SKM-1 treated with dmso at 0.1 percent for 144 hours (cell line): ENCODE data around the gene LONP2.
"Not testable (repeated sequence)": the region's sequence is repeated elsewhere in the genome, so short reads cannot be mapped to it uniquely, and the experiment has no call there.

Experiments
- DNase-seq: peaks from one replicate; lab custom pipeline; 2025; ENCODE audit not compliant: unreplicated experiment; lab: John Stamatoyannopoulos, UW

The LONP2 gene

DNA sequence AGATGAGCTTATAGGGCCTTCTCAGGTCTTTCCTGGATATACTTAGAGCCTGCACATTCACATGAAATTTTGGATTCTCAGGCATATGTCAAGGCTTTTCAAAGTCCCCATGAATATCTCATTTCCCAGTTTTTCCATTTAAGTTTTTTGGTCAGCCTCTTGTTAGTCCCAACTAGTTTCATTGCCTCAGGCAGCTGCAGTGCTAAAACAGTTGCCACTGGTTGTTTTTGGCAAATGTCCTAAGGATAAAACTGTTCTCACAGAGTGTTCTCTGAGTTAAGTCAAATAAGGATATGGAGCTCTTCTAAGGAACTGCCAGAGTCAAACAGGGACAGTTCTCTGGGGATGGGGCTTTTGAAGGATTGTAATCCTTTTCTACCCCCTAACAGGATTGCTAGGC is 43.1 kb downstream of the LONP2 start:
- DNase-seq, result no peak

DNA sequence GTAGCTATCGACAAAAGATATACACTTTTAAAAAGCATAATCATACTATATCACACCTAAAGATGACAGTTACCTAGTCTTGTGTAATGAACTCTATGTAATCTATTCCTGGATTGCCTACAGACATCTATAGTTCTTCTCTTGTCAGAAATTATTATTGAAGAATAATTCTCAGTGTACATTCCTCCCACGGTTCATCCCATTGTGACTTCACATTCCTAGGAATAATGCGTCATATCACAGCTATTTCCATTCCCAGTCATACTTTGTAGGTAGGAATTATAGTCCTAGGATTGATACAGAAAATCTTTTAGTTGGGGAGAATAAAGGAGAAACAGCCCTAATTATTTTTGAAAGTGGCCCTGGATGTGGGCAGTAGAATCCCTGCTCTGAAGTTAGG is 47.2 kb downstream of the LONP2 start:
- DNase-seq, result no peak

DNA sequence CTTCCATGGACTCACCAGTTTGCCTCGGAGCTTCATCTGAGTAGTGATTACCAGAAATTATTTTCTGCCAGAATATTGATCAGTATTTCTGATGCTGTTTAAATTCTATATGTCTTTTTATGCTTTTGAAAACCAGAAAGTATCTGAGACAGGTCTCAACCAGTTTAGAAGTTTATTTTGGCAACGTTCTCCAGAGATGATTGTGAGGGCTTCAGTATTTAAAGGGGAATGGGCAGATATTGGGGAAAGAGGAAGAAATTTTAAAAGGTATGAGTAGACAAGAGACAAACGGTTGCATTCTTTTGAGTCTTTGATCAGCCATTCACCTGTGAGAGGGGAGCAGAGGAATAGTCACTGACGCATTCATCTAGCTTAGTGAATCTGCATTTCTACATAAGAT is 47.7 kb downstream of the LONP2 start:
- no peak for DNase-seq

DNA sequence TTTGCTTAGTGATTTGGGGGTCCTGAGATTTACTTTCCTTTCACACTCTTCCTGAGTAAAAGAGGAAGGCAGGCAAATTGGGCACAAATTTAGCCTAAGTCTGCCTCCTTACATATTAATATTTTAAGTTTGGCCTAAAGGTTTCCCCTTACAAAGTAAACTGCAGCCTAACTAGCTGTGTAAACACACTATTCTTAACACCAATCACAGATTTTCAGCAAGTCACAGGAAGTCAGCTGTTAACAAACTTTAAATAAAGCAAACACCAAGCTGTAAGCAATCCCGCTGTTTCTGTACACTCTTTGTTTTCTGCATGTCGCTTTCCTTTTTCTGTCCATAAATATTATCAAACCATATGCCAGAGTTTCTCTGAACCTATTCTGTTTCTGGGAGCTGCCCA is 48.4 kb downstream of the LONP2 start:
- no peak for DNase-seq

DNA sequence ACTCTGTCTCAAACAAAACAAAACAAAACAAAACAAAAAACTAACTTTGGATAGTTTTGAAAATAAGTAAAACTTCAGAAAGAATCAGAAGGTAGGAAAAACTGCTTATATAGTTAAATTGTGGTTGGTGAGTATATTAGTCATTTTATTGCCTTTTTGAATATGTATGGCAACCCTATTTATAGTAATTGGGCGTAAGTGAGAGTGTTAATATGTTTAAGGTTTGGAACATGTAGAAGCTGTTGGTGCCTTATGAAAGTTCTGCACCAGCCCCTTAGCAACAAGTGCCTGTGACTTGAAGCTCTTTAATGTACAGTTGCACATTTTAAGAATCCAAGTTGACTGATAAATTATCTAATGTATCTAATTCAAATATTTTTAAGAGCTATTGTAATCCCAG is 50.6 kb downstream of the LONP2 start:
- DNase-seq, result no peak

DNA sequence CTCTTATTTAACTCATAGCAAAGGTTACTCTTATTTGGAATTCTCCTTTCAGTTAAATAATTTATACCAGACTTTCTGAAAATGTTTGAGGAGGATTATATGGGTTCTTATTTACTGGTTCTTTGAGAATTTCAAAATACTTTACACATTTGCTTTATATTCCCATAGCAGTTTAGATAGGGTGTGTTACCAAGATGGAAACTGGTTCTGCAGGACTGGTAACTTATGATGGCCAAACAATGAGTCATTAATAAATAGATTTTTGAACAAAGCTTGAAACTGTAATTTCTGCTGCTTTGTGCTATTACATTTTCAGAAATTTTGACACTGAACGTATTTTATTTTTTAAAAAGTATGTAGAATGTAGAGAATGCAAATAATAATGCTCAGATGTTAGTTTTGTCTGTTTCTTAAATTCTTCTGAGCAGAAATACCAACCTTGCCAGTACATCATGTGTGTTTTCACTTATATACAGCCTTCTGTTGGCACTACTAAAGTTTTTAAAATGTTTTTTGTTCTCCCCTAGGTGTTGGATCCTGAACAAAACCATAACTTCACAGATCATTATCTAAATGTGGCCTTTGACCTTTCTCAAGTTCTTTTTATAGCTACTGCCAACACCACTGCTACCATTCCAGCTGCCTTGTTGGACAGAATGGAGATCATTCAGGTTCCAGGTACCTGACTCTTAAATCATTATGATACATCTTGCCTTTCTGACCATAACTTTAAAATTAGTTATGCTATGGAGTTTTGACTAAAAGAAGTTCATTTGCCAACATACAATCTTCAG is 51.6 kb downstream of the LONP2 start:
- no peak for DNase-seq

DNA sequence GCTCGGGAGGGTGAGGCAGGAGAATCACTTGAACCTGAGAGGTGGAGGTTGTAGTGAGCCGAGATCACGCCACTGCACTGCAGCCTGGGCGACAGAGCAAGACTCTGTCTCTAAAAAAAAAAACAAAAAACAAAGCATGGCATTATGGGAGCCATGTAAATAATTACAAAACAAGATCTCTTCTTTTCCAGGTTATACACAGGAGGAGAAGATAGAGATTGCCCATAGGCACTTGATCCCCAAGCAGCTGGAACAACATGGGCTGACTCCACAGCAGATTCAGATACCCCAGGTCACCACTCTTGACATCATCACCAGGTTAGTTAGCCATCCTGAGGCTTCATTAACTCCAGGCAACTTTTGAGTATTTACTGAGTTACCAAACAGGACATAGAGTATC is 55.4 kb downstream of the LONP2 start:
- no peak for DNase-seq

DNA sequence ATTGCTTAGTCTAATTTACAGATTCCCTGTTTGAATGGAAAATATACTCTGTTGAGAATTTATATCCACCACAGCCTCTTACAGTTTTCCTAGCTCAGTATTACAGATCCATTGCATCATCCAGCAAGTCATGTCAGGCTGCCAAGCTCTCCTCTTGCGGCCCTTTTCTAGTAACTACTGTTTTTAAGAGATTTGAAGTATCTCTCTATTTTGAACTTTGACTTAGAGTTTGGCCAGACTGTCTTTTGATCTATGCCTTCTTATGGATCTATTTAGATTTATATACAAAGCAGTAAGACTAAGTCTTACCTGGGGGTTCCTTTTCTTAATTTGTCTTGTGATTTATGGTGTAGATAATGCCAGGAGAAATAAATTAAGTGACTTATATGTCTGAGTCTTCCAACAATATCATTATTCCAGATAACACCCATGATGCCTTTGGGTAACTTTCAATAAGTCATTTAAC is 56.3 kb downstream of the LONP2 start:
- no peak for DNase-seq

DNA sequence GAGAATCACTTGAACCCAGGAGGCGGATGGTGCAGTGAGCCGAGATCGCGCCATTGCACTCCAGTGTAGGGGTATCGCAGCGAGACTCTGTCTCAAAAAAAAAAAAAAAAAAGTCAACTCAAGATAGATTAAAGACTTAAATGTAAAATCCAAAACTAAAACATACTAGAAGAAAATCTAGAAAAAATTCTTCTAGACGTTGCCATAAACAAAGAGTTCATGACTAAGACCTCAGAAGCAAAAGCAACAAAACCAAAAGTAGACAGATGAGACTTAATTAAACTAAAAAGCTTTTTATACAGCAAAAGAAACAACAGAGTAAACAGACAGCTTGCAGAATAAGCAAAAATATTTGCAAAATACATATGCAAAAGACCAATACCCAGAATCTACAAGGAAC is 64.4 kb downstream of the LONP2 start:
- no peak for DNase-seq

DNA sequence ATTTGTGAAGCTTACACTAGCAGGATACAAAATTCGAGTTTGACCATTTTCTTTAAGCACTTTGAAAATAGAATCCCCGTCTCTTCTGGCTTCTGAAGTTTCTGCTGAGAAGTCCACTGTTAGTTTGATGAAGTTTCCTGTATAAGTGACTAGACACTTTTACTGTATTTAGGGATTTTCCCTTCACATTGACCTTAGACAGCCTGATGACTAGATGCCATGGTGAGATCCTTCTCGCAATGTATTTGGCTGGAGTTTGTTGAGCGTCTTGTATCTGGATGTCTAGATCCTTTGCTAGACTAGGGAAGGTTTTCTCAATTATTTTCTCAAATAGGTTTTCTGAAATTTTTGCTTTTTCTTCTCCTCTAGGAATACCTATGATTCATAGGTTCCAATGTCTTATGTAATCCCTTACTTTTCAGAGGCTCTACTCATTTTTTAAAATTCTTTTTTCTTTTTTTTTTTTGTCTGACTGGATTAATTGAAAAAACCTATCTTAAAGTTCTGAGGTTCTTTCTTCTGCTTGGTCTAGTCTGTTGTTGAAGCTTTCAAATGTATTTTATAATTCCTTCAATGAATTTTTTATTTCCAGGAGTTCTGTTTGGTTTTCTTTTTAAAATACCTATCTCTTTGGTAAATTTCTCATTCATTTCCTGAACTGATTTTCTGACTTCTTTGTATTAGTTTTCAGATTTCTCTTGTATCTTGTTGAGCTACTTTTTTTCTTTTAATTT is 67.0 kb downstream of the LONP2 start:
- no peak for DNase-seq

DNA sequence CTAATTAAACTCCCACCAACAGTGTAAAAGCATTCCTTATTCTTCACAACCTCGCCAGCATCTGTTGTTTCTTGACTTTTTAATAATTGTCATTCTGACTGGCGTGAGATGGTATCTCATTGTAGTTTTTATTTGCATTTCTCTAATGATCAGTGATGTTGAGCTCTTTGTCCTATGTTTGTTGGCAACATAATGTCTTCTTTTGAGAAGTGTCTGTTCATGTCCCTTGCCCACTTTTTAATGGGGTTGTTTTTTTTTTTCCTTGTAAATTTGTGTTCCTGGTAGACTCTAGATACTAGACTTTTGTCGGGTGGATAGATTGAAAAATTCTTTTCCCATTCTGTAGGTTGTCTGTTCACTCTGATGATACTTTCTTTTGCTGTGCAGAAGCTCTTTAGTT is 69.8 kb downstream of the LONP2 start:
- DNase-seq, result not testable (repeated sequence)

DNA sequence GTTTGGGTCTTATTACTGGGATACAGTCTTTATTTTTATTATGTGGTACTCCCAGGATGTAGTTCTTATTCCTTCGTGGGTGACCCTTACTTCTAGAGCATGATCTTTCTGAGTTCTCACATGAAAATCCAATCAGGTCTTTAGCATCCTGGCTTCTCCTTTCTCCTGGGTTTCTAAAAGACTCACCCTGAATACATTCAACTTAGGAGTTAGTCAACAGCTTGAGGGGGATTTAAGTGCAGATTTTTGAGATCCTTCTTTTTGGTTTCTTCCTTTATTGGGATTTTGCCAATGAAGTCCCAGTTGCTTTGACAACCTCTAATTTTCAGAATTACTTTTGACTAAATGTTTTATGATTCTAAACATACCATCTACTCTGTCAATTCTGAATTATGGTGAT is 72.9 kb downstream of the LONP2 start:
- no peak for DNase-seq

DNA sequence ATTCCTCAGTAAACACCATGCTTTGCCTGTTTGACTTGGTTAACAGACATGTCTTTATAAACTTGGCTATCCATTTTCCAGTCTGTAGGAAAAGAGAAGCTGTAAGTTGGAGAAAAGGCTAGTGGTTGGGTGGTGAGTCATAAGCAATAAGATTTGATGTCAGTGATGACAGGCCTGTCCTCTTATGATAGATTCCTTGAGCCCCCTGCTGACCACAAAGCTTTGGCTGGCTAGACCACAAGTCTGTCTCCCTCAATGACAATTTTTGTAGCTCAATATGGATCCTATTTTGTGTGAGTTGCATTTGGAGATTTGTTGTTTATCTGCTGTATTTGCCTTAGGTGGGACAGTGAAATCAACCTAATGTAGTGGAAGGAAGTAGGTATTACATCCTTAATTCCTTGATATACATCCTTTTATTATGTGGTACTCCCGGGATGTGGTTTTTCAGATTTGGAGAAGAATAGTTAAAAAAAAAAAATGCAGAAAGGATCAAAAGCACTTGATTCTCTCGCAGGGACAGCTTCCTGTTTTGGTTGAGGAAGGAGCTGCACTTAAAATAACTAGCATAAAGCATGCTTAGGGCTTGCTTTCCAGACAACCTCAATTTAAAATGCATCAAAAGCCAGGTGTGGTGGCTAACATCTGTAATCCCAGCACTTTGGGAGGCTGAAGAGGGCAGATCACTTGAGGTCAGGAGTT is 73.7 kb downstream of the LONP2 start:
- peak; percentile 22 for DNase-seq

DNA sequence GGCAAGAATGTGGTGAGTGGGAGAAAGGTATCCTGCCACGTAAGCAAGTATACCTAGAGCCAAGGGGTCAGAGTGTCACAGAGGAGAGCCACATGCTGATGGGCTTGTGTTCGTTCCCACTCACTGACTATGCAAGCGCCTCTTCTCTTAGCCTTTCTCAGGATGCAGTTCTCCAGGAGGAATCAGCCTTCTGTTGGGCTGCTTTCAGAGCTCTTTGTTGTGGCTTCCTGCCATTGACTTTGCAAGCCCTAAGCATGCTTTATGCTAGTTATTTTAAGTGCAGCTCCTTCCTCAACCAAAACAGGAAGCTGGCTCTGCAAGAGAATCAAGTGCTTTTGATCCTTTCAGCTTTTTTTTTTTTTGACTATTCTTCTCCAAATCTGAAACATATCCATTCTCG is 74.5 kb downstream of the LONP2 start:
- DNase-seq, result peak; percentile 50

DNA sequence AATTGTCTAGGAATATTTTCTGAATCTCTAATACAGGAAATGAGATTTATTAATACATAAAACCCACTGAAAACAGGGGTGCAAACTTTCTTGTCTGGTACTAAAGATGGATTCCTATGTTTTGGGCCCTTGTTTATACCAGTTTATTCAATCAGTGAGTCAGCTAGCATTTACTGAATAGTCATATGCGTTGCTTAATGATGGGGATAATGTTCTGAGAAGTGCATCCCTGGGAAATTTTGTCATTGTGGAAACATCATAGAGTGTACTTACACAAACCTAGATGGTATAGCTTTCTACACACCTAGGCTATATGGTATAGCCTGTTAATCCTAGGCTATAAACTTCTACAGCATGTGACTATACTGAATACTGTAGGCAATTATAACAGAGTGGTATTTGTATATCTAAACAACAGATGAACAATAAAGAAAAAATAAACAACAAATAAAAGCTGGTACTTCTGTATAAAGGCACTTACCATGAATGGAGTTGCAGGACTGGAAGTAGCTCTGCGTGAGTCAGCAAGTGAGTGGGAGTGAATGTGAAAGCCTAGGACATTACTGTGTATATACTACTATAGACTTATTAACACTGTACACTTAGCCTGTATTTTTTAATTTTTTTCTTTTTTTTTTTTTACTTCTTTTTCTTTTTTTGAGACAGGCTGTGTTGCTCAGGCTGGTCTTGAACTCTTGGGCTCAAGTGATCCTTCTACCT is 77.4 kb downstream of the LONP2 start:
- no peak for DNase-seq

DNA sequence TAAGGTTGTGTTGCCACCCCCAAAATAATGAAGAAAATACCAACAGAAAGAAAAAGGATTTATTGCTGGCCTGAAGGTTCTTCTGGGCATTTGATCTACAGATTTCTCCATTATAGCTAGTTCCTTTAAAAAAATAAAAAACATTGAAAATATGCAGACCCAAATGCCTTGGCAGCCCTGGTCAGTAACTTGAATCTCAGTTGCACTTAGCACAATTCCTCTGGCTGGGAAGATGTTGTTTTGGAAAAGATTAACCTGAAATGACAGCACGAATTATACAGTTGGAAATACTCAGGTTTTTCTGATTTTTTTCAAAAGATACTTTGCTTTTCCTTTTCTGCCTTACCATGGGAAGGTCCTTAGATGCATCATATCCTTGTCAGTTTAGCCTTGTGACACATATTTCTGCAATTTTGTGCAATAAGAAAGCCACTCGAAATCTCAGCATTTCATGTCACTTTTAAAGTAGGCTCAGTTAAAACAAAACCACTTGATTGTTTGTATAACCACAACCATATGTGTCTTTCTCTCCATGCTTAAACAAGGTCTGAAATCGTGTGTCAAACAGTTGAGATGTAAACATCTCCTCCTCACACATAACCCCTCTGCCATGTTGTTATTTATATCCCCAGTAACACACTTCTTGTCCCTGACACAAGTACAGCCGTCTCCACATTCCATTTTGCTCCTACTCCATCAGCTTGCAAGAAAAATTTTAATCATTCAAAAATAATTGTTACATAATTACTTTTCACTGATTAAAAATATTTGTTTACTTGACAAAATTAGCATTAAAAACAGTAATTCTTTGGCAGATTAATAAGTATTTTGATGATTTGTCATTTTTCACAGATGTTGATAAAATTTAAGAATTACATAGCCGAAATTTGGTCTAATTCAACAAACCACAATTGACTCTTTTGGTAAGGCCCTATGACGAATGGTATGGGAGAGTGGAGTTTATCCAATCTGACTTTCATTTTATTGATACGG is 80.0 kb downstream of the LONP2 start:
- no peak for DNase-seq

DNA sequence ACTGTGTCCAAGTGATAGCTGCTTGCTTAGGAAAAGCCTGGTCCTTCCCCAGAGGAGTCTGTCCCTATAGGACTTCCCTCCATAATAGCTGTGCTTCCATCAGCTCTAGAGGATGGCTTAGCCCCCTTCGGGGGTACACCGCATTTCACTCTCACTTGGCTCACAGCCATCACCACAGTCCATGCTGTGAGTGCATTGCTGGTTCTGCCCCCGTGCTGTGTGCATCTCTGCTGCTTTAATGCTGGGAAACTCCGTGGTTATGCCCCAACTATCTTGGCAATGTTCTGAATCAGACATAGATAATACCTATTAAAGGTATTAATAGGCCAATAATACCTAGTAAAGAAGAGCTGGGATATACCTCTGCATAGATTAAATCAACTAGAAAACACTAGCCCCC is 82.8 kb downstream of the LONP2 start:
- no peak for DNase-seq

DNA sequence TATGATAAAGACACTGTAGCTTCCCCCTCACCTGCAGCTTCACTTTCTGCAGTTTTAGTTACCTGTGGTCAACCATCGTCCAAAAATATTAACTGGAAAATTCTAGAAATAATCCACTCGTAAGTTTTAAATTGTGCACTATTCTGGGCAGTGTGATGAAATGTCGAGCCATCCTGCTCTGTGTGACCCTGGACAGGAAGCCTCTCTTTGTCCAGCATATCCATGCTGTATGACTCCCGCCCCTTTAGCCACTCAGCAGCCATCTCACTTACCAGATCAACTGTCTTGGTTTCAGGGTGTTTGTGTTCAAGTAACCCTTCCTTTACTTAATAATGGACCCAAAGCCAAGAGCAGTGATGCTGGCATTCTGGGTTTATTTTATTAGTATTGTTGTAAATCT is 85.0 kb downstream of the LONP2 start:
- no peak for DNase-seq

DNA sequence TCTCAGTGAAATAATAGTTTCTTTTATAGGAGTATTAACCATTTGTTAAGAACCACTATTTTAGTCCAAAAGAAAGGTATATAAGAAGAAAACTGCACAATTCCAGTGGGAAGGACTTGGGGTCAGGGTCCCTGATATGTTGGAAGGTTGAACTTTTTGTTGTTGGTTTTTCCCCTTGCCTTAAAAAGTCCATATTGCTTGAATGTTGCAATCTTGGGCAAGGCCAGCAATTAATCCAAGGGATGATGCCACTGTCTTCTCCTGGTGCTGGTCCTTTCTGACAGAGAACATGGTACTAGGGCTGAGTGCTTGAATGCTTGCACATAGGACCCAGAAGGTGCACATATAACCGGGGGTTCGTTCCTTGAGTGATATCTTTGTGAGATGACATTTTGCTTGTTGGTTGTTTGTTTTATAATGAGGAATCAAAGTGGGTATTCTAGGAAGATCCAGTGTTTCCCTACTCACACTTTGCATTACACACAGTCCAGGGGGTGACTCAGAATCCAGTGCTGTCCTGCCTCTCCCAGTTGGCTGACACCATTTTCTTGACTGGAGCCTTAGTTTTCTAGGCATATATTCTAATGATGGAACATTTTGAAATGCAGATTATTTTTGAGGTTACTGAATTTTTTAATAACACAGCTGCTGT is 86.2 kb downstream of the LONP2 start:
- peak; percentile 40 for DNase-seq

DNA sequence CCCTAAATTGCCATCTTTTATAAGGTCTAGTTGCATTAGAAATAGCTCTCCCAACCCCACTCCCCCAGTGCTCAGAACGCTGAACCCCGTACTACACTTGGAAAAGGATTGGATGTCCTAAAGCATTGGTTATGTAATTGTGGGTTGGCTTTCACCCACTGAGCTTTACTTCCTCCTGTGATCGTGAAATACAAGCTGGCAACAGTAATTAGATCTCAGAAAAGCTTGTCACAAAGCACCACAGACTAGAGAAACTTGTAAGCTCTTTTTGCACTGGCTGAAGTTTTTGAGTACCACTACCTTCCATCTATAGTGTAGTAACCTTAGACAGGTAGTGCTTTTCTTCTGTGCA is 86.7 kb downstream of the LONP2 start:
- peak; percentile 50 for DNase-seq
